Naive thymus-derived CD4-positive, alpha-beta T cell (primary cell): Measurements from ENCODE around the gene TBC1D2. TPM values are rescaled to one million over a fixed set of nuclear protein-coding genes. Genes with fewer than 3 reads are reported as not detected.
A peak's percentile ranks its signal among the peaks of the same experiment; 100 is the strongest.

Experiments
- ATAC-seq: fragments of 150-1000 bp; cut with Tn5 transposase; 2 replicates; pipeline ENCODE4 v1.10.0; 2021; ENCODE audit warnings: mild to moderate bottlenecking, moderate library complexity
- CTCF ChIA-PET: fragments of 350-600 bp; sonication (Branson Sonifier 250); formaldehyde crosslinking; loops from one replicate; lab custom pipeline; 2021; ENCODE audit warnings: antibody characterized with exemption; lab: Charles Lee
- POLR2A ChIA-PET: fragments of 350-600 bp; sonication (Branson Sonifier 250); formaldehyde crosslinking; loops from one replicate; lab custom pipeline; 2021; ENCODE audit warnings: antibody characterized with exemption, inconsistent platforms; lab: Charles Lee
- DNase-seq, 9 donors: peaks; one replicate each; pipeline versions ENCODE4 v3.0.0 to v3.0.0-alpha.2; 2020 to 2022; ENCODE audit warnings: mixed read lengths in 1 of 9
- H3K27ac ChIP-seq: one replicate; pipeline ENCODE4 v1.7.0; 2013; ENCODE audit warnings: mild to moderate bottlenecking, low read depth, low read length, moderate library complexity
- H3K27me3 ChIP-seq, 2 donors: one replicate each; pipeline ENCODE4 v1.7.0; 2013; ENCODE audit warnings: low read length in 2 of 2, mild to moderate bottlenecking in 2 of 2, moderate library complexity in 2 of 2; ENCODE audit not compliant: control insufficient read depth in 2 of 2, insufficient read depth in 2 of 2
- H3K36me3 ChIP-seq, 3 experiments: 1 replicate in 2 of 3; 2 replicates in 1 of 3; pipeline ENCODE4 v1.7.0; 2013; ENCODE audit warnings: low read length in 3 of 3, mild to moderate bottlenecking in 3 of 3, moderate library complexity in 1 of 3; ENCODE audit not compliant: insufficient read depth in 3 of 3, control insufficient read depth in 2 of 3
- H3K4me1 ChIP-seq, 2 donors: one replicate each; pipeline ENCODE4 v1.7.0; 2013; ENCODE audit warnings: low read length in 2 of 2, mild to moderate bottlenecking in 2 of 2, moderate library complexity in 1 of 2; ENCODE audit not compliant: control insufficient read depth in 2 of 2, insufficient read depth in 2 of 2
- H3K4me3 ChIP-seq: 2 replicates; pipeline ENCODE4 v1.7.0; 2013; ENCODE audit warnings: mild to moderate bottlenecking, low read length
- H3K9me3 ChIP-seq, 3 experiments: 1 replicate in 2 of 3; 2 replicates in 1 of 3; pipeline ENCODE4 v1.7.0; 2013; ENCODE audit warnings: low read length in 3 of 3; ENCODE audit not compliant: control insufficient read depth in 2 of 3
- H3K27ac Mint-ChIP-seq, 9 donors: one replicate each; pipeline ENCODE4 v1.8.0; 2020 to 2022; ENCODE audit warnings: mixed read lengths in 9 of 9, mild to moderate bottlenecking in 8 of 9, moderate library complexity in 5 of 9, inconsistent platforms in 2 of 9
- H3K27me3 Mint-ChIP-seq, 5 donors: one replicate each; pipeline ENCODE4 v1.8.0; 2021 to 2022; ENCODE audit warnings: mixed read lengths in 5 of 5, mild to moderate bottlenecking in 1 of 5
- H3K36me3 Mint-ChIP-seq, 5 donors: one replicate each; pipeline ENCODE4 v1.8.0; 2020 to 2022; ENCODE audit warnings: mixed read lengths in 5 of 5, mild to moderate bottlenecking in 3 of 5, inconsistent platforms in 1 of 5
- H3K4me1 Mint-ChIP-seq, 7 donors: one replicate each; pipeline ENCODE4 v1.8.0; 2020 to 2022; ENCODE audit warnings: mixed read lengths in 7 of 7, mild to moderate bottlenecking in 3 of 7, inconsistent platforms in 1 of 7
- H3K4me3 Mint-ChIP-seq, 10 donors: one replicate each; pipeline ENCODE4 v1.8.0; 2020 to 2022; ENCODE audit warnings: mild to moderate bottlenecking in 10 of 10, mixed read lengths in 10 of 10, moderate library complexity in 6 of 10, inconsistent platforms in 2 of 10
- H3K9me3 Mint-ChIP-seq, 11 donors: one replicate each; pipeline ENCODE4 v1.8.0; 2020 to 2022; ENCODE audit warnings: mixed read lengths in 11 of 11, mild to moderate bottlenecking in 4 of 11, inconsistent platforms in 1 of 11, moderate library complexity in 1 of 11
- intact Hi-C, 2 donors: fragments of 100-400 bp; cut with micrococcal nuclease; formaldehyde crosslinking; loops; one replicate each; pipeline ENCODE4 v1.15.1; 2023
- polyA plus RNA-seq, 2 donors: library from polyadenylated mRNA; unstranded; fragments of 300-500 nt; fragmentation: Illumina TruSeq; gene quantifications; one replicate each; pipeline ENCODE4 v1.2.3, GENCODE V29; 2021
- total RNA-seq, 6 experiments: library from RNA in 5 of 6; stranded (reverse) in 5 of 6; gene quantifications; 1 replicate in 5 of 6; 2 replicates in 1 of 6; pipeline ENCODE4 v1.2.3 and lab custom pipeline; 2021 to 2026

TBC1D2 gene
- total and polyA plus RNA-seq, 7 experiments from 2014 or later: 3.3 to 16.6 (median 8.8) TPM

DNA sequence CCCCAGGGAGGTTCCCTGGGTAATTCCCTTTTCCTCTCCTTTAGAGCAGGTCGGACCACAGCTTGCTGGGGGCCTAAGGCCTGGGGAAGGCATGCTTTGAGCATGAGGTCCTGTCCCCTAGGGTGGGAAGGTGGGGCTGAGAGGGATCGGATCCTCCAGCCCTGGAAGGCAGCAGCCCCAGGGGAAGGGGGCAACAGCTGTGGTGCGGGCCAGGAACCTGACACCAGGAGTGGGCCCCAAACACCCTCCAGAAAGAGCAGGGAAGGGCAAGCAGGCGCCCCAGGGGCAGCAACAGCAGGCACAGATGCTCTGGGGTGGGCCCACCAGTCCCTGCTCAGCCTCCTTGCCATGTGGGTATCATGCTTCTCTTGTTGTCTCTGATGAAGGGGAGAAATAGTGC is 59.8 kb downstream of the TBC1D2 start:
- ChIA-PET CTCF (no interaction called here), POLR2A (no interaction called here)
- no peak overlapping the region for H3K4me3 Mint-ChIP-seq
- H3K4me1 ChIP-seq: peaks cover 10 to 12% of the 10 kb centered on the region in 2 donors
- no peak for ATAC-seq
- H3K4me1 Mint-ChIP-seq: peaks cover 5 to 16% (median 13%) of the 10 kb centered on the region in 7 donors
- no peak for DNase-seq
- H3K9me3 ChIP-seq: no peaks in the 10 kb centered on the region
- no peaks in the 10 kb centered on the region for H3K27me3 ChIP-seq
- peaks cover 0 to 5% (median 0%) of the 10 kb centered on the region in 5 donors for H3K36me3 Mint-ChIP-seq
- peaks cover 0 to 8% (median 0%) of the 10 kb centered on the region in 5 donors for H3K27me3 Mint-ChIP-seq
- H3K9me3 Mint-ChIP-seq: no peaks in the 10 kb centered on the region
- no peak overlapping the region for H3K27ac Mint-ChIP-seq
- no peak overlapping the region for H3K4me3 ChIP-seq
- H3K27ac ChIP-seq: no peak overlapping the region
- H3K36me3 ChIP-seq: peaks cover 0 to 4% (median 0%) of the 10 kb centered on the region in 3 experiments
- intact Hi-C loops: no loop called here

DNA sequence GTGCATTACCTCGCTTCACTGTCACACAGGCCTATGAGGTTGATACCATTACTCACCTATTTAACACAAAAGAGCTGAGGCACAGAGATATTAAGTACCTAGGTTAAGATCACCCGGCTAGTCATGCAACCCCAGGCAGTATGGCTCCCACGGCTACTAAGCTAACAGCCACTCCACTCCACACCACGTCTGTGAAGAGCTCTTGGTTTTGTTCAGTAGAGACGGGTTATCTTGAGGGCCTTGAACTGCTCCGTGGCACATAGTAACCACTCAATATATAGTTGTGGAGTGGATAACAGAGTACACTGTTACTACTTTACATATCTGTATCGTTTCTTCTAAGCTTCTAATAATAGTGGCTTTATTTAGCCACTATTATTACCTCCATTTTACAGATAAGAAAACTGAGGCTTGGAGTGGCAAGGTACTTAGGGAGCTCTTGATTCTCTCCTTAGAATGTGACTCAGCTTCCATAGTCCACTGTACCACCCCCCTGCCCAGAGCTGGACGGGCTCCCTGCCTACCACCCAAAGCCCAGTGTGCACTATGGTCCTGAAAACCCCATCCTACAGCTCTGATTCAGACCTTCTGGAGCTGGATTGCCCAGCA is 62.0 kb downstream of the TBC1D2 start:
- intact Hi-C loops: loop anchor here (1.0 to 5.0 kb wide), 11 partner anchors 15 to 286 kb away; partner anchors contain the start of genes TRMO (in 2 of the 2), ANP32B (in 1 of the 2), NANS (in 1 of the 2) and TBC1D2 (in 1 of the 2)
- ChIA-PET CTCF (interaction anchor here (0.7 to 1.5 kb wide), 5 partner anchors 14 to 147 kb away, joined by 3 to 6 read pairs (median 3); no protein-coding TSS in a partner anchor), POLR2A (interaction anchor here (1.0 to 2.7 kb wide), 6 partner anchors 34 to 96 kb away, joined by 3 to 18 read pairs (median 4); partner anchors contain the start of genes TBC1D2 and TRIM14)
- H3K4me3 ChIP-seq: peak overlapping the region; percentile 58
- no peaks in the 10 kb centered on the region for H3K9me3 Mint-ChIP-seq
- H3K27ac ChIP-seq: peak overlapping the region; percentile 50
- H3K36me3 Mint-ChIP-seq: peaks cover 0 to 4% (median 0%) of the 10 kb centered on the region in 5 donors
- peaks cover 17 to 22% of the 10 kb centered on the region in 2 donors for H3K4me1 ChIP-seq
- H3K9me3 ChIP-seq: no peaks in the 10 kb centered on the region
- no peaks in the 10 kb centered on the region for H3K27me3 ChIP-seq
- ATAC-seq: no peak
- peaks cover 9 to 39% (median 34%) of the 10 kb centered on the region in 7 donors for H3K4me1 Mint-ChIP-seq
- H3K4me3 Mint-ChIP-seq: peak overlapping the region; percentile 76 to 92 (median 86)
- H3K27ac Mint-ChIP-seq: peak overlapping the region in 8 of 9 donors; percentile 2 to 90 (median 84)
- no peak for DNase-seq
- peaks cover 0 to 4% (median 0%) of the 10 kb centered on the region in 3 experiments for H3K36me3 ChIP-seq
- peaks cover 0 to 17% (median 0%) of the 10 kb centered on the region in 5 donors for H3K27me3 Mint-ChIP-seq

- ChIA-PET POLR2A (interaction anchor here (0.7 to 2.7 kb wide), 14 partner anchors 17 to 95 kb away, joined by 3 to 18 read pairs (median 4); partner anchors contain the start of genes TBC1D2 and TRIM14), CTCF (interaction anchor here (0.7 to 1.8 kb wide), 9 partner anchors 15 to 147 kb away, joined by 3 to 6 read pairs (median 4); partner anchors contain the start of gene TRIM14)
- Mint-ChIP-seq H3K27ac (peak within 1 kb of the TSS; percentile 19 to 90 (median 83)), H3K4me3 (peak within 1 kb of the TSS; percentile 76 to 92 (median 86)), H3K27me3 (peaks cover 0 to 17% (median 0%) of the 10 kb centered on the region in 5 donors), H3K36me3 (peaks cover 0 to 4% (median 0%) of the 10 kb centered on the region in 5 donors), H3K4me1 (peaks cover 12 to 46% (median 41%) of the 10 kb centered on the region in 7 donors), H3K9me3 (no peaks in the 10 kb centered on the region)
- Histone ChIP-seq H3K4me1 (peaks cover 17 to 22% of the 10 kb centered on the region in 2 donors), H3K36me3 (peaks cover 0 to 4% (median 0%) of the 10 kb centered on the region in 3 experiments), H3K4me3 (peak within 1 kb of the TSS; percentile 81), H3K27ac (peak within 1 kb of the TSS; percentile 53), H3K9me3 (no peaks in the 10 kb centered on the region), H3K27me3 (no peaks in the 10 kb centered on the region)
- peak; percentile 86 for ATAC-seq
- intact Hi-C loops: loop anchor here (1.0 to 5.0 kb wide), 13 partner anchors 14 to 285 kb away; partner anchors contain the start of genes TBC1D2 (in 2 of the 2), TRMO (in 2 of the 2), ANP32B (in 1 of the 2) and NANS (in 1 of the 2)
- peak; percentile 37 to 85 (median 47) for DNase-seq
Measured at GRCh38 chr9:98192503-98193335, 62.7 kb downstream of the TBC1D2 start, which contains the start of gene CORO2A. CORO2A (minus strand) TSS chr9:98192637; CDS start chr9:98157660, 34,977 bp downstream.

GRCh38 chr9:98191671-98192502 is 63.6 kb downstream of the TBC1D2 start:
- Histone ChIP-seq H3K4me1 (peaks cover 17 to 22% of the 10 kb centered on the region in 2 donors), H3K27ac (peak overlapping the region; percentile 53), H3K27me3 (no peaks in the 10 kb centered on the region), H3K36me3 (peaks cover 0 to 4% (median 0%) of the 10 kb centered on the region in 3 experiments), H3K4me3 (peak overlapping the region; percentile 81), H3K9me3 (no peaks in the 10 kb centered on the region)
- H3K4me1 Mint-ChIP-seq: peaks cover 12 to 48% (median 44%) of the 10 kb centered on the region in 7 donors
- peaks cover 0 to 4% (median 0%) of the 10 kb centered on the region in 5 donors for H3K36me3 Mint-ChIP-seq
- ChIA-PET CTCF (interaction anchor here (0.8 to 1.8 kb wide), 4 partner anchors 22 to 90 kb away, joined by 3 to 6 read pairs (median 4); partner anchors contain the start of gene TRIM14), POLR2A (interaction anchor here (0.6 to 2.7 kb wide), 11 partner anchors 16 to 91 kb away, joined by 3 to 18 read pairs (median 4); partner anchors contain the start of genes TBC1D2 and TRIM14)
- peak overlapping the region; percentile 61 to 91 (median 80) for H3K4me3 Mint-ChIP-seq
- ATAC-seq: peak; percentile 42
- H3K9me3 Mint-ChIP-seq: no peaks in the 10 kb centered on the region
- peak; percentile 17 to 46 (median 33) for DNase-seq
- H3K27ac Mint-ChIP-seq: peak overlapping the region in 8 of 9 donors; percentile 19 to 77 (median 60)
- intact Hi-C loops: loop anchor here (1.0 to 5.0 kb wide), 12 partner anchors 13 to 285 kb away; partner anchors contain the start of genes TRMO (in 2 of the 2), ANP32B (in 1 of the 2), NANS (in 1 of the 2) and TBC1D2 (in 1 of the 2)
- H3K27me3 Mint-ChIP-seq: peaks cover 0 to 17% (median 0%) of the 10 kb centered on the region in 5 donors

DNA sequence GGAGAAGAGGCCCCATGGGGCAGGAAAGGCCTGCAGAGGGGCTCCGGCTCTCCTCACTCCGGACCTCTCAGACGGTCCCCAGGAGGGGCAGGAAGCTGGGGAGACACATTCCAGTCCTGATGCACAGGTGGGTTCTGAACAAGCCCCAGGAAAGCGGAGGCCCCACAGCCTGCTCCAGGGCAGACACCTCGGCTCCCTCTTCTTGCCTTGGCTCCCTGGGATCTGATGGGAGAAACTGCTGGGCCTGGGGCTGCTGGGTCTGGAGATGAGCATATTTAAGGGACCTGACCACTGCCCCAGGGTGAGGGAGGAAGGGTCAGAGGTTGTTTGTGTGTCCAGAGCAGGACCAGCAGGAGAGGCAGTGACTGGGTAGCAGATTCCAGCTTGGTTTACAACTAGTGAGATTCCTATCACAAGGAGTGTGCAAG is 64.3 kb downstream of the TBC1D2 start:
- H3K4me1 Mint-ChIP-seq: peaks cover 12 to 52% (median 45%) of the 10 kb centered on the region in 7 donors
- H3K9me3 Mint-ChIP-seq: no peaks in the 10 kb centered on the region
- POLR2A ChIA-PET: interaction anchor here (1.7 to 2.7 kb wide), 4 partner anchors 65 to 82 kb away, joined by 9 to 18 read pairs (median 10); partner anchors contain the start of genes TBC1D2 and TRIM14
- peaks cover 0 to 4% (median 0%) of the 10 kb centered on the region in 3 experiments for H3K36me3 ChIP-seq
- peak overlapping the region; percentile 61 to 91 (median 80) for H3K4me3 Mint-ChIP-seq
- ATAC-seq (no peak), DNase-seq (no peak)
- H3K27ac Mint-ChIP-seq: peak overlapping the region; percentile 9 to 77 (median 59)
- H3K27ac ChIP-seq: peak overlapping the region; percentile 53
- H3K4me1 ChIP-seq: peaks cover 17 to 22% of the 10 kb centered on the region in 2 donors
- peak overlapping the region; percentile 81 for H3K4me3 ChIP-seq
- peaks cover 0 to 17% (median 0%) of the 10 kb centered on the region in 5 donors for H3K27me3 Mint-ChIP-seq
- CTCF ChIA-PET: interaction anchor here (1.8 kb wide), 1 partner anchor 85 kb away, joined by 4 read pairs; no protein-coding TSS in a partner anchor
- intact Hi-C loops: loop anchor here (5.0 kb wide), 5 partner anchors 44 to 284 kb away; partner anchors contain the start of genes ANP32B (in 1 of the 2) and TRMO (in 1 of the 2)
- H3K9me3 ChIP-seq: no peaks in the 10 kb centered on the region
- peaks cover 0 to 4% (median 0%) of the 10 kb centered on the region in 5 donors for H3K36me3 Mint-ChIP-seq
- no peaks in the 10 kb centered on the region for H3K27me3 ChIP-seq
